Stimulated activated CD4-positive, alpha-beta T cell treated with anti-CD3 and anti-CD28 coated beads, Interleukin-1b, Interleukin-23, amount 100 ng/mL, for 1 hour (primary cell): ENCODE measurements around the gene NFATC4.
"Not testable (repeated sequence)": the region's sequence is repeated elsewhere in the genome, so short reads cannot be mapped to it uniquely, and the experiment has no call there.

ENCODE experiments used
- DNase-seq, 2 donors: peaks; one replicate each; pipeline ENCODE4 v3.0.0-alpha.2; 2020; ENCODE audit warnings: low read depth in 2 of 2

The NFATC4 gene

GRCh38 chr14:24387579-24387978 lies 19.6 kb downstream of the NFATC4 start:
- DNase-seq = not testable (repeated sequence)

- DNase-seq = no peak
These were observed 20.6 kb downstream of the NFATC4 start for GRCh38 chr14:24388474-24389179.

- DNase-seq = no peak
These were observed 21.4 kb downstream of the NFATC4 start for GRCh38 chr14:24389226-24389848.

GRCh38 chr14:24390701-24391468 lies 22.9 kb downstream of the NFATC4 start:
- DNase-seq = no peak

- DNase-seq = no peak
These were observed 24.5 kb downstream of the NFATC4 start for GRCh38 chr14:24392325-24393091.

GRCh38 chr14:24394275-24394674 lies 26.3 kb downstream of the NFATC4 start:
- no peak for DNase-seq

- no peak for DNase-seq
These were observed 27.9 kb downstream of the NFATC4 start for GRCh38 chr14:24395609-24396582.

GRCh38 chr14:24397639-24398292 lies 29.8 kb downstream of the NFATC4 start:
- DNase-seq = no peak

- no peak for DNase-seq
These were observed 30.3 kb downstream of the NFATC4 start for GRCh38 chr14:24398293-24398652.

- no peak for DNase-seq
These were observed 30.9 kb downstream of the NFATC4 start, which contains the start of gene NYNRIN for GRCh38 chr14:24398653-24399446. Gene NYNRIN, plus strand, starts transcription at chr14:24399003. Its CDS starts 244 bp downstream, at chr14:24399247.

GRCh38 chr14:24399447-24399822 lies 31.5 kb downstream of the NFATC4 start:
- no peak for DNase-seq

GRCh38 chr14:24399999-24400718 lies 32.2 kb downstream of the NFATC4 start:
- DNase-seq = no peak

- no peak for DNase-seq
These were observed 34.1 kb downstream of the NFATC4 start for GRCh38 chr14:24401810-24402702.

- no peak for DNase-seq
These were observed 35.5 kb downstream of the NFATC4 start for GRCh38 chr14:24403294-24403998.

GRCh38 chr14:24404814-24405213 lies 36.8 kb downstream of the NFATC4 start:
- DNase-seq = no peak

GRCh38 chr14:24406416-24406815 lies 38.4 kb downstream of the NFATC4 start:
- no peak for DNase-seq
